Measurements from ENCODE around the gene PRPF31. TPM values are rescaled to one million over a fixed set of nuclear protein-coding genes. Genes with fewer than 3 reads are reported as not detected.

The PRPF31 gene
- total and polyA plus RNA-seq, 9 of the 15 experiments (the other 6 are each of a cell fraction or from before 2014, with no cell fraction given): 5.8 to 92.2 (median 69.2) TPM

GRCh38 chr19:54179921-54180461 is 64.4 kb downstream of the PRPF31 start (continued):
- TF ChIP-seq, protein P1, sequence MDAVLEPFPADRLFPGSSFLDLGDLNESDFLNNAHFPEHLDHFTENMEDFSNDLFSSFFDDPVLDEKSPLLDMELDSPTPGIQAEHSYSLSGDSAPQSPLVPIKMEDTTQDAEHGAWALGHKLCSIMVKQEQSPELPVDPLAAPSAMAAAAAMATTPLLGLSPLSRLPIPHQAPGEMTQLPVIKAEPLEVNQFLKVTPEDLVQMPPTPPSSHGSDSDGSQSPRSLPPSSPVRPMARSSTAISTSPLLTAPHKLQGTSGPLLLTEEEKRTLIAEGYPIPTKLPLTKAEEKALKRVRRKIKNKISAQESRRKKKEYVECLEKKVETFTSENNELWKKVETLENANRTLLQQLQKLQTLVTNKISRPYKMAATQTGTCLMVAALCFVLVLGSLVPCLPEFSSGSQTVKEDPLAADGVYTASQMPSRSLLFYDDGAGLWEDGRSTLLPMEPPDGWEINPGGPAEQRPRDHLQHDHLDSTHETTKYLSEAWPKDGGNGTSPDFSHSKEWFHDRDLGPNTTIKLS (IDR thresholded peaks at IDR 0.05; ENCODE audit: borderline replicate concordance, low read depth): no peak
- no peak for TF ChIP-seq TAF7 (tag; IDR thresholded peaks at IDR 0.05)
- no peak for TF ChIP-seq BHLHE40 (IDR thresholded peaks at IDR 0.05; ENCODE audit: low read length)
- TF ChIP-seq KDM1A (IDR thresholded peaks at IDR 0.05): peak in 1 of 2 experiments; percentile 27; a peak in 1 of 4 replicates
- no peak for TF ChIP-seq RBM25 (IDR thresholded peaks at IDR 0.05; ENCODE audit: low read depth, low read length, severe bottlenecking)
- peak; percentile 90 for TF ChIP-seq MXI1 (IDR thresholded peaks at IDR 0.05; ENCODE audit: low read depth, low read length)
- TF ChIP-seq ZNF551 (CRISPR knock-in tag; IDR thresholded peaks at IDR 0.05): no peak
- no peak for TF ChIP-seq DPF2 (IDR thresholded peaks at IDR 0.05)
- TF ChIP-seq RFX1 (IDR thresholded peaks at IDR 0.05): peak; percentile 97
- TF ChIP-seq ZNF12 (CRISPR knock-in tag; IDR thresholded peaks at IDR 0.05): 0 out of 2 replicates have a peak, but pooled peaks have one; percentile 27
- TF ChIP-seq, protein P2, sequence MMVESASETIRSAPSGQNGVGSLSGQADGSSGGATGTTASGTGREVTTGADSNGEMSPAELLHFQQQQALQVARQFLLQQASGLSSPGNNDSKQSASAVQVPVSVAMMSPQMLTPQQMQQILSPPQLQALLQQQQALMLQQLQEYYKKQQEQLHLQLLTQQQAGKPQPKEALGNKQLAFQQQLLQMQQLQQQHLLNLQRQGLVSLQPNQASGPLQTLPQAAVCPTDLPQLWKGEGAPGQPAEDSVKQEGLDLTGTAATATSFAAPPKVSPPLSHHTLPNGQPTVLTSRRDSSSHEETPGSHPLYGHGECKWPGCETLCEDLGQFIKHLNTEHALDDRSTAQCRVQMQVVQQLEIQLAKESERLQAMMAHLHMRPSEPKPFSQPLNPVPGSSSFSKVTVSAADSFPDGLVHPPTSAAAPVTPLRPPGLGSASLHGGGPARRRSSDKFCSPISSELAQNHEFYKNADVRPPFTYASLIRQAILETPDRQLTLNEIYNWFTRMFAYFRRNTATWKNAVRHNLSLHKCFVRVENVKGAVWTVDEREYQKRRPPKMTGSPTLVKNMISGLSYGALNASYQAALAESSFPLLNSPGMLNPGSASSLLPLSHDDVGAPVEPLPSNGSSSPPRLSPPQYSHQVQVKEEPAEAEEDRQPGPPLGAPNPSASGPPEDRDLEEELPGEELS (CRISPR knock-in tag; IDR thresholded peaks at IDR 0.05; ENCODE audit: borderline replicate concordance): no peak
- TF ChIP-seq HMGXB4 (CRISPR knock-in tag; IDR thresholded peaks at IDR 0.05): no peak
- TF ChIP-seq E2F8 (IDR thresholded peaks at IDR 0.05; ENCODE audit: low read depth, partially characterized antibody): no peak
- no peak for TF ChIP-seq RBBP5 (IDR thresholded peaks at IDR 0.05; ENCODE audit: borderline replicate concordance, insufficient read depth, low read length, poor library complexity, severe bottlenecking)
- no peak for TF ChIP-seq SMARCB1 (IDR thresholded peaks at IDR 0.05; ENCODE audit: insufficient read length, low read depth)
- no peak for TF ChIP-seq BCL6 (CRISPR knock-in tag; IDR thresholded peaks at IDR 0.05)
- no peak for TF ChIP-seq RBM14 (IDR thresholded peaks at IDR 0.05; ENCODE audit: borderline replicate concordance, insufficient read depth, low read depth, low read length)
- TF ChIP-seq FOXJ2 (tag; IDR thresholded peaks at IDR 0.05): peak; percentile 76
- no peak for TF ChIP-seq ZNF561 (CRISPR knock-in tag; conservative IDR thresholded peaks at IDR 0.05)
- peak; percentile 47; the same call in 1 of the 2 replicates for TF ChIP-seq BMI1 (IDR thresholded peaks at IDR 0.05; ENCODE audit: low read length)
- TF ChIP-seq NCOR1 (IDR thresholded peaks at IDR 0.05): no peak
- TF ChIP-seq TCF7 (IDR thresholded peaks at IDR 0.05; ENCODE audit: borderline replicate concordance): no peak
